ENCODE data around the gene SOX21. TPM values are rescaled to one million over a fixed set of nuclear protein-coding genes. Genes with fewer than 3 reads are reported as not detected.
A peak's percentile ranks its signal among the peaks of the same experiment; 100 is the strongest.

Gene SOX21
- total RNA-seq, 1 donor from 2014 or later: 1.1 TPM

- no peaks in the 10 kb centered on the region for H3K36me3 ChIP-seq (ENCODE audit: control insufficient read depth, insufficient read depth, low read length)
- FAIRE-seq: no peak
- no peak overlapping the region for H3K4me3 ChIP-seq (ENCODE audit: low read depth, low read length)
- no peak for TF ChIP-seq CTCF (IDR thresholded peaks at IDR 0.05; ENCODE audit: insufficient read depth, low read length, severe bottlenecking)
- peak; percentile 23 for DNase-seq (ENCODE audit: low read depth)
- H3K27me3 ChIP-seq (ENCODE audit: control insufficient read depth, insufficient read depth, low read length): no peaks in the 10 kb centered on the region
These were observed 46.3 kb downstream of the SOX21 start for GRCh38 chr13:94666065-94666464.

- FAIRE-seq: no peak
These were observed 47.5 kb downstream of the SOX21 start for GRCh38 chr13:94664889-94665288.

GRCh38 chr13:94662274-94662945, 49.9 kb downstream of the SOX21 start:
- TF ChIP-seq CTCF (IDR thresholded peaks at IDR 0.05; ENCODE audit: insufficient read depth, low read length, severe bottlenecking): no peak
- DNase-seq (ENCODE audit: low read depth): no peak
- no peaks in the 10 kb centered on the region for H3K27me3 ChIP-seq (ENCODE audit: control insufficient read depth, insufficient read depth, low read length)
- H3K4me3 ChIP-seq (ENCODE audit: low read depth, low read length): no peak overlapping the region
- FAIRE-seq: no peak
- no peaks in the 10 kb centered on the region for H3K36me3 ChIP-seq (ENCODE audit: control insufficient read depth, insufficient read depth, low read length)

More at GRCh38 chr13:94664889-94665288, 47.5 kb downstream of the SOX21 start:
- TF ChIP-seq CTCF (IDR thresholded peaks at IDR 0.05; ENCODE audit: insufficient read depth, low read length, severe bottlenecking): no peak
- Histone ChIP-seq H3K4me3 (ENCODE audit: low read depth, low read length) (no peak overlapping the region), H3K36me3 (ENCODE audit: control insufficient read depth, insufficient read depth, low read length) (no peaks in the 10 kb centered on the region), H3K27me3 (ENCODE audit: control insufficient read depth, insufficient read depth, low read length) (no peaks in the 10 kb centered on the region)
- DNase-seq (ENCODE audit: low read depth): no peak

GRCh38 chr13:94661406-94661805, 50.9 kb downstream of the SOX21 start:
- Histone ChIP-seq H3K36me3 (ENCODE audit: control insufficient read depth, insufficient read depth, low read length) (no peaks in the 10 kb centered on the region), H3K27me3 (ENCODE audit: control insufficient read depth, insufficient read depth, low read length) (no peaks in the 10 kb centered on the region), H3K4me3 (ENCODE audit: low read depth, low read length) (no peak overlapping the region)
- no peak for DNase-seq (ENCODE audit: low read depth)
- no peak for TF ChIP-seq CTCF (IDR thresholded peaks at IDR 0.05; ENCODE audit: insufficient read depth, low read length, severe bottlenecking)
- no peak for FAIRE-seq

GRCh38 chr13:94660695-94661326, 51.5 kb downstream of the SOX21 start:
- DNase-seq (ENCODE audit: low read depth) (peak; percentile 18), FAIRE-seq (no peak)
- H3K4me3 ChIP-seq (ENCODE audit: low read depth, low read length): no peak overlapping the region
- H3K36me3 ChIP-seq (ENCODE audit: control insufficient read depth, insufficient read depth, low read length): no peaks in the 10 kb centered on the region
- TF ChIP-seq CTCF (IDR thresholded peaks at IDR 0.05; ENCODE audit: insufficient read depth, low read length, severe bottlenecking): peak; percentile 9
- H3K27me3 ChIP-seq (ENCODE audit: control insufficient read depth, insufficient read depth, low read length): no peaks in the 10 kb centered on the region

Other genes starting within 250 kb of the SOX21 start
- under 0.01 TPM in 1 of 2 replicates, not detected in the other for gene DCT, start 232.9 kb downstream of the SOX21 start, total RNA-seq
- gene TGDS, start 116.4 kb downstream of the SOX21 start, total RNA-seq: 9.5 and 15.5 TPM in 2 replicates
- 8.8 and 12.4 TPM in 2 replicates for gene GPR180, start 110.7 kb downstream of the SOX21 start, total RNA-seq

Data from bronchial epithelial cell (primary cell).